ENCODE data around the gene CCDC177. TPM values are rescaled to one million over a fixed set of nuclear protein-coding genes. Genes with fewer than 3 reads are reported as not detected.
A peak's percentile ranks its signal among the peaks of the same experiment; 100 is the strongest.

The CCDC177 gene
- total and polyA plus RNA-seq, 8 donors: not detected

- H3K36me3 ChIP-seq: no peaks in the 10 kb centered on the region
- DNase-seq (peak in 5 of 6 donors; percentile 14 to 74 (median 42)), FAIRE-seq (no peak), ATAC-seq (peak; percentile 48 to 69 (median 58))
- H3K27me3 ChIP-seq: peaks cover 0 to 39% (median 4%) of the 10 kb centered on the region in 4 donors
- 10 to 15% methylated on average over 88 to 112 of the region's 112 CpGs for WGBS, 2 donors
- H3K9me3 ChIP-seq: no peaks in the 10 kb centered on the region
- no peak overlapping the region for H3K27ac ChIP-seq
- intact Hi-C loops (cut with DNase I): no loop called here
- TF ChIP-seq CTCF (IDR thresholded peaks at IDR 0.05): no peak
- H3K4me1 ChIP-seq: peaks cover 0 to 7% (median 6%) of the 10 kb centered on the region in 3 donors
- peak overlapping the region; percentile 12 to 52 (median 30) for H3K4me3 ChIP-seq
Measured at GRCh38 chr14:69572030-69572840, 2.4 kb downstream of the CCDC177 start.

- H3K36me3 ChIP-seq: no peaks in the 10 kb centered on the region
- no peak for FAIRE-seq
- H3K27me3 ChIP-seq: peaks cover 0 to 39% (median 4%) of the 10 kb centered on the region in 4 donors
- 14 to 18% methylated on average over 51 to 62 of the region's 62 CpGs for WGBS, 2 donors
- no peak overlapping the region for H3K27ac ChIP-seq
- no peaks in the 10 kb centered on the region for H3K9me3 ChIP-seq
- TF ChIP-seq CTCF (IDR thresholded peaks at IDR 0.05): no peak
- DNase-seq: peak in 2 of 6 donors; percentile 61 to 69
- ATAC-seq: peak; percentile 6 to 39 (median 18)
- peaks cover 0 to 7% (median 6%) of the 10 kb centered on the region in 3 donors for H3K4me1 ChIP-seq
- intact Hi-C loops (cut with DNase I): no loop called here
- peak overlapping the region; percentile 12 to 52 (median 30) for H3K4me3 ChIP-seq
Measured at GRCh38 chr14:69571449-69572029, 3.1 kb downstream of the CCDC177 start.

- no peak overlapping the region for H3K4me3 ChIP-seq
- H3K4me1 ChIP-seq: peaks cover 0 to 7% (median 6%) of the 10 kb centered on the region in 3 donors
- intact Hi-C loops (cut with DNase I): no loop called here
- FAIRE-seq (no peak), ATAC-seq (no peak), DNase-seq (no peak)
- TF ChIP-seq CTCF (IDR thresholded peaks at IDR 0.05): no peak
- H3K9me3 ChIP-seq: no peaks in the 10 kb centered on the region
- H3K27me3 ChIP-seq: peaks cover 0 to 33% (median 4%) of the 10 kb centered on the region in 4 donors
- H3K27ac ChIP-seq: no peak overlapping the region
- no peaks in the 10 kb centered on the region for H3K36me3 ChIP-seq
- WGBS, 2 donors: 60 to 62% methylated on average over 7 of the region's 7 CpGs
Measured at GRCh38 chr14:69570836-69571330, 3.8 kb downstream of the CCDC177 start.

GRCh38 chr14:69569859-69570258 is 4.8 kb downstream of the CCDC177 start:
- WGBS, 2 donors: 54 to 58% methylated on average over 2 of the region's 2 CpGs
- TF ChIP-seq CTCF (IDR thresholded peaks at IDR 0.05): no peak
- ATAC-seq (no peak), FAIRE-seq (no peak), DNase-seq (no peak)
- no peak overlapping the region for H3K27ac ChIP-seq
- H3K9me3 ChIP-seq: no peaks in the 10 kb centered on the region
- intact Hi-C loops (cut with DNase I): no loop called here
- no peak overlapping the region for H3K4me3 ChIP-seq
- H3K4me1 ChIP-seq: peaks cover 0 to 7% (median 6%) of the 10 kb centered on the region in 3 donors
- no peaks in the 10 kb centered on the region for H3K36me3 ChIP-seq
- peaks cover 0 to 28% (median 4%) of the 10 kb centered on the region in 4 donors for H3K27me3 ChIP-seq

All from pancreas (tissue), 10 donors.